Endodermal cell (in vitro differentiated cells): Measurements from ENCODE around the gene AKT1S1. TPM values are rescaled to one million over a fixed set of nuclear protein-coding genes. Genes with fewer than 3 reads are reported as not detected.

Source experiments
- DNase-seq: peaks from one replicate; pipeline ENCODE4 v3.0.0-alpha.2; 2017
- H3K27ac ChIP-seq: 2 replicates; pipeline ENCODE4 v1.5.1; 2013; ENCODE audit warnings: mild to moderate bottlenecking, low read depth, low read length, moderate library complexity
- H3K27me3 ChIP-seq: 2 replicates; pipeline ENCODE4 v1.6.1; 2013; ENCODE audit warnings: mild to moderate bottlenecking, low read length, moderate library complexity; ENCODE audit not compliant: insufficient read depth, control insufficient read depth, poor library complexity, severe bottlenecking
- H3K36me3 ChIP-seq: 2 replicates; pipeline ENCODE4 v1.7.0; 2013; ENCODE audit warnings: mild to moderate bottlenecking, low read length, moderate library complexity; ENCODE audit not compliant: control insufficient read depth, insufficient read depth
- H3K4me1 ChIP-seq: one replicate; pipeline ENCODE4 v1.7.0; 2013; ENCODE audit warnings: low read length; ENCODE audit not compliant: control insufficient read depth, insufficient read depth
- H3K4me3 ChIP-seq: 2 replicates; pipeline ENCODE4 v1.5.1; 2013; ENCODE audit warnings: mild to moderate bottlenecking, low read length, moderate library complexity
- H3K9ac ChIP-seq: 2 replicates; pipeline ENCODE4 v1.6.1; 2013; ENCODE audit warnings: mild to moderate bottlenecking, low read length, moderate library complexity; ENCODE audit not compliant: poor library complexity, severe bottlenecking; ENCODE audit errors: extremely low read depth
- H3K9me3 ChIP-seq: 2 replicates; pipeline ENCODE4 v1.6.1; 2013; ENCODE audit warnings: mild to moderate bottlenecking, low read length, moderate library complexity; ENCODE audit not compliant: control insufficient read depth
- H3K27ac Mint-ChIP-seq: 2 replicates; pipeline ENCODE4 v1.8.0; 2020; ENCODE audit warnings: mixed read lengths
- H3K27me3 Mint-ChIP-seq: 2 replicates; pipeline ENCODE4 v1.8.0; 2021; ENCODE audit warnings: mild to moderate bottlenecking, mixed read lengths; ENCODE audit not compliant: insufficient read depth
- H3K36me3 Mint-ChIP-seq: 2 replicates; pipeline ENCODE4 v1.8.0; 2020; ENCODE audit warnings: low read depth, mixed read lengths
- H3K4me1 Mint-ChIP-seq: 2 replicates; pipeline ENCODE4 v1.8.0; 2020; ENCODE audit warnings: mixed read lengths
- H3K4me3 Mint-ChIP-seq: 2 replicates; pipeline ENCODE4 v1.8.0; 2020; ENCODE audit warnings: mild to moderate bottlenecking, moderate library complexity, mixed read lengths
- H3K9me3 Mint-ChIP-seq: 2 replicates; pipeline ENCODE4 v1.8.0; 2020; ENCODE audit warnings: mild to moderate bottlenecking, mixed read lengths
- CTCF ChIP-seq: fragments of 200-600 bp; sonication (generic); conservative IDR thresholded peaks from 2 replicates; pipeline ENCODE4 v1.5.0; 2021; ENCODE audit warnings: antibody characterized with exemption, mild to moderate bottlenecking
- WGBS, 2 experiments: methylation state at CpG; one replicate each; pipeline versions ENCODE4 v1.1.5 to v1.1.7; 2013; ENCODE audit warnings: missing lambda C conversion rate in 2 of 2, mixed read lengths in 1 of 2; ENCODE audit not compliant: insufficient coverage in 1 of 2, insufficient read length in 1 of 2; 5-methylcytosine and 5-hydroxymethylcytosine counted together
- total RNA-seq, 2 donors: library from RNA; stranded (reverse); fragmentation: NEBNext Ultra II Directional in 1 of 2; extraction: Animal tissue kit (Norgen Biotek cat#: 25700) in 1 of 2; gene quantifications; 2 replicates in 1 of 2; 3 replicates in 1 of 2; pipeline ENCODE4 v1.2.1, GENCODE V29; 2021

The AKT1S1 gene
- total RNA-seq, 2 donors from 2014 or later = 41.3 to 47.0 TPM

GRCh38 chr19:49890349-49891311 lies 13.5 kb upstream of the AKT1S1 start:
- H3K27ac Mint-ChIP-seq = peak overlapping the region; percentile 71
- Histone ChIP-seq H3K9ac (no peak overlapping the region), H3K27ac (no peak overlapping the region), H3K4me1 (no peaks in the 10 kb centered on the region), H3K9me3 (no peaks in the 10 kb centered on the region), H3K27me3 (no peaks in the 10 kb centered on the region), H3K4me3 (no peak overlapping the region), H3K36me3 (peaks cover 5% of the 10 kb centered on the region)
- TF ChIP-seq CTCF = peak; percentile 24
- H3K4me3 Mint-ChIP-seq = peak overlapping the region; percentile 42
- peaks cover 47% of the 10 kb centered on the region for H3K27me3 Mint-ChIP-seq
- DNase-seq = peak; percentile 93
- H3K9me3 Mint-ChIP-seq = peaks cover 5% of the 10 kb centered on the region
- 30 to 61% methylated on average over 16 to 63 of the region's 69 CpGs for WGBS, 2 experiments
- no peaks in the 10 kb centered on the region for H3K4me1 Mint-ChIP-seq
- peaks cover 15% of the 10 kb centered on the region for H3K36me3 Mint-ChIP-seq

- TF ChIP-seq CTCF = peak; percentile 88
- peak; percentile 96 for DNase-seq
- Histone ChIP-seq H3K9me3 (no peaks in the 10 kb centered on the region), H3K9ac (no peak overlapping the region), H3K36me3 (peaks cover 8% of the 10 kb centered on the region), H3K4me3 (no peak overlapping the region), H3K27ac (no peak overlapping the region), H3K4me1 (no peaks in the 10 kb centered on the region), H3K27me3 (no peaks in the 10 kb centered on the region)
- H3K27me3 Mint-ChIP-seq = peaks cover 47% of the 10 kb centered on the region
- 52 to 83% methylated on average over 31 to 71 of the region's 71 CpGs for WGBS, 2 experiments
- peak overlapping the region; percentile 71 for H3K27ac Mint-ChIP-seq
- H3K4me1 Mint-ChIP-seq = no peaks in the 10 kb centered on the region
- peak overlapping the region; percentile 42 for H3K4me3 Mint-ChIP-seq
- peaks cover 5% of the 10 kb centered on the region for H3K9me3 Mint-ChIP-seq
- peaks cover 22% of the 10 kb centered on the region for H3K36me3 Mint-ChIP-seq
Measured at GRCh38 chr19:49889687-49890348, 12.7 kb upstream of the AKT1S1 start.

DNA sequence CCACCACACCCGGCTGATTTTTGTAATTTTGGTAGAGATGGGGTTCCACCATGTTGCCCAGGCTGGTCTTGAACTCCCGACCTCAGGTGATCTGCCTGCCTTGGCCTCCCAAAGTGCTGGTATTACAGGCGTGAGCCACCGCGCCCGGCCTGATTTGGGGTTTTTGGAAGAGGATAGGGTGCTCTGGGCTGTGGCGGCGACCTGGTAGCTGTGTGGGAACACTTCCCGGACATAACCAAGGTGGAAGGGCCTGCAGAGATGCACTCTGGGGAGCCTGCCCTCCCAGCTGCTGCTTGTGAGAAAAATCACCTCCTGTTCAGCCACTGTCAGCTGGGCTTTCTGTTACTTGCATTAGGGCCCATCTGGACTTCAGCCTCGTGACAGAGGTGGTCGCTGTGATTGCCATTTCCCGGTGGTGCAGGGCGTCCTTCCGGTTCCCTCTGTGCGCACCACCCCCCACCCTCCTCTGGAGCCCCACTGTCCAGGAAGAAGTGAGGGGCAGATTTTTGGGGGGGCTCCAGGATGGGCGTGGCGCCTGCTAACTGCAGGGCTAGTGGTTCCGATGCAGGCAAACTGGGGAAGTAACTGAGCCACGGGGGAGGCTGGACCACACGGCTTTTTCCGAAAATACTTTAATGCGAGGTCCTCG lies 12.0 kb upstream of the AKT1S1 start:
- Mint-ChIP-seq H3K4me1 (no peaks in the 10 kb centered on the region), H3K9me3 (peaks cover 5% of the 10 kb centered on the region), H3K27ac (no peak overlapping the region), H3K4me3 (no peak overlapping the region), H3K36me3 (peaks cover 28% of the 10 kb centered on the region), H3K27me3 (peaks cover 46% of the 10 kb centered on the region)
- no peak for TF ChIP-seq CTCF
- Histone ChIP-seq H3K27me3 (no peaks in the 10 kb centered on the region), H3K4me3 (no peak overlapping the region), H3K36me3 (peaks cover 12% of the 10 kb centered on the region), H3K27ac (no peak overlapping the region), H3K9me3 (no peaks in the 10 kb centered on the region), H3K4me1 (no peaks in the 10 kb centered on the region), H3K9ac (no peak overlapping the region)
- no peak for DNase-seq
- WGBS, 2 experiments = 96 to 98% methylated on average over 7 to 23 of the region's 23 CpGs
